H1 (cell line): ENCODE results near the gene ZNF77. TPM values are rescaled to one million over a fixed set of nuclear protein-coding genes. Genes with fewer than 3 reads are reported as not detected.

Experiments
- CTCF ChIA-PET: fragments of 300-600 bp; sonication (Branson Sonifier 250); formaldehyde crosslinking; loops from one replicate; lab custom pipeline; 2021; ENCODE audit not compliant: partially characterized antibody; lab: Charles Lee
- POLR2A ChIA-PET: fragments of 300-600 bp; sonication (Branson Sonifier 250); formaldehyde crosslinking; loops from one replicate; lab custom pipeline; 2021; ENCODE audit warnings: inconsistent platforms; ENCODE audit not compliant: partially characterized antibody; lab: Charles Lee
- DNase-seq, 2 experiments: peaks; one replicate each; pipeline versions ENCODE4 v3.0.0 to v3.0.0-alpha.2; 2010 to 2022; ENCODE audit warnings: low spot score in 2 of 2, low read depth in 1 of 2, mixed read lengths in 1 of 2
- FAIRE-seq: peaks from 2 replicates; lab custom pipeline; 2011; peaks lifted over from hg19 to GRCh38; lab: Jason Lieb, UNC
- H2AFZ ChIP-seq: 2 replicates; pipeline ENCODE4 v1.8.1; 2012; ENCODE audit warnings: low read length, inconsistent platforms
- H2AK5ac ChIP-seq: 2 replicates; pipeline ENCODE4 v1.6.1; 2013; ENCODE audit warnings: low read depth, low read length
- H2BK120ac ChIP-seq: replicated peaks from 2 replicates; pipeline ENCODE3; 2013; ENCODE audit warnings: low read depth, low read length, inconsistent platforms
- H2BK12ac ChIP-seq: 2 replicates; pipeline ENCODE4 v1.6.1; 2013; ENCODE audit warnings: low read depth, low read length
- H2BK15ac ChIP-seq: 2 replicates; pipeline ENCODE4 v1.6.1; 2013; ENCODE audit warnings: low read length
- H2BK20ac ChIP-seq: 2 replicates; pipeline ENCODE4 v1.6.1; 2013; ENCODE audit warnings: low read length
- H2BK5ac ChIP-seq: 2 replicates; pipeline ENCODE4 v1.6.1; 2013; ENCODE audit warnings: low read depth, low read length
- H3K14ac ChIP-seq: 2 replicates; pipeline ENCODE4 v1.6.1; 2013; ENCODE audit warnings: inconsistent platforms; ENCODE audit not compliant: insufficient read length
- H3K18ac ChIP-seq: 2 replicates; pipeline ENCODE4 v1.6.1; 2013; ENCODE audit warnings: low read length; ENCODE audit errors: extremely low read depth
- H3K23ac ChIP-seq: 2 replicates; pipeline ENCODE4 v1.6.1; 2013; ENCODE audit warnings: inconsistent platforms; ENCODE audit not compliant: insufficient read length
- H3K23me2 ChIP-seq: 2 replicates; pipeline ENCODE4 v1.6.1; 2013; ENCODE audit warnings: low read depth, low read length
- H3K27ac ChIP-seq: 2 replicates; pipeline ENCODE4 v1.6.1; 2011; ENCODE audit warnings: low read depth, low read length, inconsistent platforms
- H3K27me3 ChIP-seq, 4 experiments: replicated peaks in 1 of 4; 1 replicate in 1 of 4; 2 replicates in 3 of 4; pipeline versions ENCODE4 v1.6.1 to v1.8.1; 2011 to 2013; ENCODE audit warnings: low read length in 3 of 4, mild to moderate bottlenecking in 3 of 4, inconsistent platforms in 2 of 4, mixed read lengths in 2 of 4, moderate library complexity in 1 of 4; ENCODE audit not compliant: control insufficient read depth in 3 of 4, insufficient read depth in 3 of 4; ENCODE audit errors: extremely low read depth in 1 of 4
- H3K36me3 ChIP-seq, 4 experiments: 2 replicates each; pipeline versions ENCODE4 v1.6.1 to v1.8.1; 2011 to 2013; ENCODE audit warnings: mild to moderate bottlenecking in 4 of 4, low read length in 3 of 4, moderate library complexity in 2 of 4, control low read depth in 1 of 4, inconsistent platforms in 1 of 4; ENCODE audit not compliant: insufficient read depth in 4 of 4, control insufficient read depth in 2 of 4
- H3K4ac ChIP-seq: replicated peaks from 2 replicates; pipeline ENCODE3; 2013; ENCODE audit warnings: low read length, low read depth, mixed read lengths, inconsistent platforms; ENCODE audit not compliant: insufficient read length
- H3K4me1 ChIP-seq, 4 experiments: replicated peaks in 1 of 4; 1 replicate in 1 of 4; 2 replicates in 3 of 4; pipeline versions ENCODE4 v1.6.1 to v1.8.1; 2011 to 2013; ENCODE audit warnings: low read length in 3 of 4, inconsistent platforms in 2 of 4, mixed read lengths in 1 of 4; ENCODE audit not compliant: insufficient read depth in 4 of 4, control insufficient read depth in 3 of 4
- H3K4me2 ChIP-seq, 2 experiments: 2 replicates each; pipeline versions ENCODE4 v1.6.1 to v1.8.1; 2011 to 2013; ENCODE audit warnings: low read depth in 2 of 2, low read length in 2 of 2, control low read depth in 1 of 2, inconsistent platforms in 1 of 2, mild to moderate bottlenecking in 1 of 2; ENCODE audit not compliant: insufficient read depth in 1 of 2
- H3K4me3 ChIP-seq, 4 experiments: fragments of 200-600, 300-600 bp in 1 of 4; sonication (generic), shearing (Covaris generic), sonication (Bioruptor Twin) in 1 of 4; 2 replicates each; pipeline versions ENCODE4 v1.5.1 to v1.8.1; 2011 to 2016; ENCODE audit warnings: low read length in 4 of 4, low read depth in 3 of 4, control low read depth in 2 of 4, inconsistent platforms in 2 of 4, mild to moderate bottlenecking in 2 of 4, mixed read lengths in 1 of 4, moderate library complexity in 1 of 4; ENCODE audit not compliant: insufficient read depth in 2 of 4; ENCODE audit errors: extremely low read depth in 1 of 4
- H3K56ac ChIP-seq: replicated peaks from 2 replicates; pipeline ENCODE3; 2013; ENCODE audit warnings: low read depth, mild to moderate bottlenecking, mixed read lengths, low read length, inconsistent platforms; ENCODE audit not compliant: insufficient read length
- H3K79me1 ChIP-seq: 2 replicates; pipeline ENCODE4 v1.6.1; 2013; ENCODE audit warnings: low read depth, low read length, control low read depth
- H3K79me2 ChIP-seq, 2 experiments: 2 replicates each; pipeline versions ENCODE4 v1.6.1 to v1.8.1; 2012 to 2013; ENCODE audit warnings: low read length in 2 of 2, mild to moderate bottlenecking in 2 of 2, inconsistent platforms in 1 of 2; ENCODE audit not compliant: insufficient read depth in 2 of 2, control insufficient read depth in 1 of 2
- H3K9ac ChIP-seq, 4 experiments: replicated peaks in 1 of 4; 1 replicate in 1 of 4; 2 replicates in 3 of 4; pipeline versions ENCODE4 v1.6.1 to v1.8.1; 2011 to 2013; ENCODE audit warnings: low read depth in 3 of 4, low read length in 3 of 4, control low read depth in 2 of 4, mild to moderate bottlenecking in 2 of 4, moderate library complexity in 2 of 4, inconsistent platforms in 1 of 4; ENCODE audit errors: extremely low read depth in 1 of 4
- H3K9me3 ChIP-seq, 2 experiments: 2 replicates each; pipeline versions ENCODE4 v1.6.1 to v1.8.1; 2012 to 2013; ENCODE audit warnings: mild to moderate bottlenecking in 2 of 2, moderate library complexity in 2 of 2, control low read depth in 1 of 2, inconsistent platforms in 1 of 2, low read depth in 1 of 2, low read length in 1 of 2, mixed read lengths in 1 of 2; ENCODE audit not compliant: insufficient read depth in 2 of 2
- H4K20me1 ChIP-seq, 2 experiments: replicated peaks in 1 of 2; 2 replicates each; pipeline versions ENCODE3 to v1.8.1; 2011 to 2013; ENCODE audit warnings: inconsistent platforms in 2 of 2, low read length in 2 of 2, mild to moderate bottlenecking in 1 of 2; ENCODE audit not compliant: insufficient read depth in 2 of 2, control insufficient read depth in 1 of 2
- H4K5ac ChIP-seq: 2 replicates; pipeline ENCODE4 v1.6.1; 2013; ENCODE audit warnings: low read length, low read depth, mixed read lengths, inconsistent platforms; ENCODE audit not compliant: insufficient read length
- H4K8ac ChIP-seq: 2 replicates; pipeline ENCODE4 v1.8.0; 2013; ENCODE audit warnings: mild to moderate bottlenecking, moderate library complexity, low read length, inconsistent platforms; ENCODE audit not compliant: insufficient read depth; ENCODE audit errors: extremely low read depth
- H4K91ac ChIP-seq: replicated peaks from 2 replicates; pipeline ENCODE3; 2013; ENCODE audit warnings: low read length, mixed read lengths, inconsistent platforms; ENCODE audit not compliant: insufficient read length
- CBX8 ChIP-seq: fragments of 300-800, 300-1000 bp; sonication (generic); IDR thresholded peaks from 2 replicates; pipeline ENCODE4 v1.7.1; 2016; ENCODE audit warnings: low read depth, low read length, borderline replicate concordance
- EP300 ChIP-seq, 2 experiments: IDR thresholded peaks; 1 replicate in 1 of 2; 2 replicates in 1 of 2; pipeline ENCODE4 v1.6.1; 2011 to 2012; ENCODE audit warnings: low read depth in 2 of 2, low read length in 2 of 2, mild to moderate bottlenecking in 2 of 2, borderline replicate concordance in 1 of 2, inconsistent platforms in 1 of 2, moderate library complexity in 1 of 2
- KDM1A ChIP-seq: fragments of 200-600, 300-600 bp; sonication (generic); IDR thresholded peaks from 2 replicates; pipeline ENCODE4 v1.7.1; 2016; ENCODE audit warnings: mild to moderate bottlenecking, low read length, borderline replicate concordance
- KDM5A ChIP-seq: fragments of 200-600 bp; IDR thresholded peaks from 2 replicates; pipeline ENCODE4 v1.7.1; 2012; ENCODE audit warnings: mild to moderate bottlenecking, low read length, inconsistent platforms, mixed read lengths
- NRF1 ChIP-seq: IDR thresholded peaks from 2 replicates; pipeline ENCODE4 v1.6.1; 2011; ENCODE audit warnings: mild to moderate bottlenecking, low read depth, low read length, improper control_type of control experiment
- PHF8 ChIP-seq: fragments of 200-600 bp; sonication (generic); conservative IDR thresholded peaks from 2 replicates; pipeline ENCODE4 v1.7.1; 2012; ENCODE audit warnings: low read depth, mild to moderate bottlenecking, inconsistent platforms, low read length, moderate library complexity
- POU5F1 ChIP-seq: IDR thresholded peaks from 2 replicates; pipeline ENCODE4 v1.6.1; 2011; ENCODE audit warnings: low read depth, mild to moderate bottlenecking, low read length, moderate library complexity
- WGBS, 2 experiments: shearing (Covaris generic) in 1 of 2; methylation state at CpG; one replicate each; pipeline versions ENCODE4 v1.1.6 to v1.1.7; 2013 to 2015; ENCODE audit warnings: low lambda C conversion rate in 2 of 2, mixed read lengths in 2 of 2, inconsistent platforms in 1 of 2, low coverage in 1 of 2, missing lambda C conversion rate in 1 of 2; ENCODE audit not compliant: insufficient replicate concordance in 2 of 2, insufficient coverage in 1 of 2, insufficient read length in 1 of 2; ENCODE audit errors: extremely low coverage in 1 of 2, missing lambda C conversion rate in 1 of 2; 5-methylcytosine and 5-hydroxymethylcytosine counted together
- polyA plus RNA-seq, 7 experiments: library from polyadenylated mRNA; depleted of rRNA in 3 of 7; stranded (reverse) in 5 of 7; unstranded in 2 of 7; fragments of >200 nt in 5 of 7; fragments of 200-250 nt in 2 of 7; gene quantifications; 1 replicate in 5 of 7; 2 replicates in 1 of 7; 4 replicates in 1 of 7; pipeline versions ENCODE4 v1.2.1 to v1.2.3, GENCODE V29; 2011 to 2013; ENCODE audit warnings: missing spikeins in 2 of 7, mixed read lengths in 2 of 7
- total RNA-seq: library from RNA; stranded (reverse); fragmentation: NEBNext Ultra II Directional; extraction: Animal tissue kit (Norgen Biotek cat#: 25700); gene quantifications from 2 replicates; pipeline ENCODE4 v1.2.1, GENCODE V29; 2021
- TF ChIP-seq, protein P1 (sequence below): IDR thresholded peaks from 2 replicates; pipeline ENCODE4 v1.6.1; 2011; ENCODE audit warnings: low read depth, mild to moderate bottlenecking, low read length; ENCODE audit not compliant: insufficient read depth

Gene ZNF77
- total and polyA plus RNA-seq, 2 of the 8 experiments (the other 6 are each of a cell fraction or from before 2014, with no cell fraction given) = 2.9 to 4.7 TPM

DNA sequence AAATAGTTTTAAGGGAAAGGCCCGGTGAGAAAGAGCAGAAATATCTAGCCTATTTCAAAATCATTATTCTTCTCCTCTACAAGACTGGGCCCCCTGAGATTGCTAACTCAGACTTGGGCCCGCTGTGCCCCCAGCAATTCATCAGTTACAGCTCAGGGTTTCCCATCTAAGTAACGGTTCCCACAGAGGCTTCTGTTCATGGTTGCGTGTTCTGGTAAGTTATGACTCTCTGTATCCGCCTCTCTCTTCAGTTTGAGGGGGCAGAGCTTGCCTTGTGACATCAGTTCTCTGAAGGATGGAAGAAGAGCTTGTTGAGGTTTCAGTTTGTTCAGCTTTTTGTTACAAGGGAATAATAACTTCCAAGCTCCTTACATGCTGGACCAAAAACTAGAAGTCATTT lies 32.5 kb downstream of the ZNF77 start:
- no peak overlapping the region for H3K27ac ChIP-seq
- CTCF ChIA-PET = interaction anchor here (2.2 kb wide), 1 partner anchor 11 kb away, joined by 9 read pairs; no protein-coding TSS in a partner anchor
- no peak overlapping the region for H3K4me2 ChIP-seq
- H3K18ac ChIP-seq = no peak overlapping the region
- no peak overlapping the region for H3K4me3 ChIP-seq
- H2BK5ac ChIP-seq = no peak overlapping the region
- no peak overlapping the region for H3K14ac ChIP-seq
- H2BK15ac ChIP-seq = no peak overlapping the region
- H3K4ac ChIP-seq = no peak overlapping the region
- H3K56ac ChIP-seq = no peak overlapping the region
- POLR2A ChIA-PET = interaction anchor here (1.2 kb wide), 1 partner anchor 9 kb away, joined by 3 read pairs; no protein-coding TSS in a partner anchor
- no peaks in the 10 kb centered on the region for H3K27me3 ChIP-seq
- TF ChIP-seq PHF8 = no peak
- TF ChIP-seq KDM1A = no peak
- no peak for TF ChIP-seq KDM5A
- TF ChIP-seq, protein P1, sequence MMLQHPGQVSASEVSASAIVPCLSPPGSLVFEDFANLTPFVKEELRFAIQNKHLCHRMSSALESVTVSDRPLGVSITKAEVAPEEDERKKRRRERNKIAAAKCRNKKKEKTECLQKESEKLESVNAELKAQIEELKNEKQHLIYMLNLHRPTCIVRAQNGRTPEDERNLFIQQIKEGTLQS = no peak
- no peak for TF ChIP-seq CBX8
- no peak for TF ChIP-seq EP300 (IDR thresholded peaks at IDR 0.05; ENCODE audit: borderline replicate concordance in 1 of 2, low read depth in 2 of 2, low read length in 2 of 2)
- TF ChIP-seq POU5F1 = no peak
- TF ChIP-seq NRF1 = no peak
- TF ChIP-seq, all 59 proteins: peak for 0
- no peak overlapping the region for H3K23ac ChIP-seq
- no peak overlapping the region for H2BK120ac ChIP-seq
- peaks cover 17 to 33% of the 10 kb centered on the region in 2 experiments for H3K9me3 ChIP-seq
- no peak overlapping the region for H3K9ac ChIP-seq
- H2BK12ac ChIP-seq = no peak overlapping the region
- H4K91ac ChIP-seq = no peak overlapping the region
- no peaks in the 10 kb centered on the region for H4K20me1 ChIP-seq
- H3K79me1 ChIP-seq = peaks cover 3% of the 10 kb centered on the region; the same call in 1 of the 2 replicates
- peaks cover 0 to 23% of the 10 kb centered on the region in 2 experiments; a peak in 3 of 4 replicates for H3K79me2 ChIP-seq
- WGBS, 2 experiments = 87% methylated on average over 5 of the region's 5 CpGs; no CpG with 5 or more reads in 1 of the 2 experiments
- no peak overlapping the region for H4K5ac ChIP-seq
- no peak overlapping the region for H2BK20ac ChIP-seq
- H4K8ac ChIP-seq = no peak overlapping the region
- no peaks in the 10 kb centered on the region for H3K23me2 ChIP-seq
- no peak overlapping the region for H2AFZ ChIP-seq
- H3K36me3 ChIP-seq = peaks cover 5 to 34% (median 14%) of the 10 kb centered on the region in 4 experiments; a peak in 7 of 8 replicates
- DNase-seq (no peak), FAIRE-seq (no peak)
- H2AK5ac ChIP-seq = no peak overlapping the region
- no peaks in the 10 kb centered on the region for H3K4me1 ChIP-seq
